HL-60/S4 treated with phorbol 12-myristate 13-acetate at 8.2 ng/mL for 4 days and 3 days (cell line): Measurements from ENCODE around the gene CEP192.
"Not testable (repeated sequence)": the region's sequence is repeated elsewhere in the genome, so short reads cannot be mapped to it uniquely, and the experiment has no call there.

Experiments used
- in situ Hi-C: fragments of 300-500 bp; cut with MboI; formaldehyde crosslinking; loops from 2 replicates; pipeline ENCODE4 v1.15.0; 2022; ENCODE audit warnings: low sequenced_read_pairs

CEP192 gene

GRCh38 chr18:12991821-12992179 is 638 bp downstream of the CEP192 start:
- in situ Hi-C loops, result no loop called here

DNA sequence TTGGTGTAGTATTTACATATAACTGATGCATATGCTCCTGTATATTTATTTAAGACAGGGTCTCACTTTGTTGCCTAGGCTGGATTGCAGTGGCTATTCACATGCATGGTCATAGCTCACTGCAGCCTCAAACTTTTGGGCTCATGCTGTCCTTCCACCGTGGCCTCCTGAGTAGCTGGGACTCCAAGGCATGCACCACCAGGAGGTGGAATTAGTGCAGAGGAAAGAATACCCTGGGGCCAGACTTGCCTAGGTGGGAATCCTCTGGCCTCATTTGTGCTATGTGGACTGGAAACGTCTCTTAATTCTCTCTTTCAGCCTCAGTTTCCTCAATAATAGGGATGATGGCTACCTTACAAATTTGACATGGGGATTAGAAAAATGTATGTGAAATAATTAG is 2.3 kb downstream of the CEP192 start:
- in situ Hi-C loops, result no loop called here

DNA sequence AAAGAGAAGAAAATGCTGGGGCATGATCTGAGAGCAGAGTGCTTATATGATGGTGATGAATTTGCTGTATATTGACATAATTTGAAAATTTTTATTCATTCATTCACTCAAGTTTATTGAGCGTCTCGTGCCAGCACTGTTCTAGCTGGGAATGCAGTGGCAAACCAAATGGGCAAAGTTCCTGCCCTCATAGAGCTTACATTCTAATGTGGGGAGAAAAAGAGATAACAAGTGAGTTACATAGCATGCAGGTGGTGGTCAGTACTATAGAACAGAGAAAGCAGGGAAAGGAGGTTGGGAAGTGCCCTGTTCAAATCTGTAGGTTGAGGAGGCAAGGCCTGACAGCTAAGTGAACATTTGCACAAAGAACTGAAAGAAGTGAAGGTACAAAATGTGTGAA is 4.3 kb downstream of the CEP192 start:
- in situ Hi-C loops, result no loop called here

- in situ Hi-C loops, result no loop called here
Observed at GRCh38 chr18:12995952-12996477, 4.9 kb downstream of the CEP192 start.

DNA sequence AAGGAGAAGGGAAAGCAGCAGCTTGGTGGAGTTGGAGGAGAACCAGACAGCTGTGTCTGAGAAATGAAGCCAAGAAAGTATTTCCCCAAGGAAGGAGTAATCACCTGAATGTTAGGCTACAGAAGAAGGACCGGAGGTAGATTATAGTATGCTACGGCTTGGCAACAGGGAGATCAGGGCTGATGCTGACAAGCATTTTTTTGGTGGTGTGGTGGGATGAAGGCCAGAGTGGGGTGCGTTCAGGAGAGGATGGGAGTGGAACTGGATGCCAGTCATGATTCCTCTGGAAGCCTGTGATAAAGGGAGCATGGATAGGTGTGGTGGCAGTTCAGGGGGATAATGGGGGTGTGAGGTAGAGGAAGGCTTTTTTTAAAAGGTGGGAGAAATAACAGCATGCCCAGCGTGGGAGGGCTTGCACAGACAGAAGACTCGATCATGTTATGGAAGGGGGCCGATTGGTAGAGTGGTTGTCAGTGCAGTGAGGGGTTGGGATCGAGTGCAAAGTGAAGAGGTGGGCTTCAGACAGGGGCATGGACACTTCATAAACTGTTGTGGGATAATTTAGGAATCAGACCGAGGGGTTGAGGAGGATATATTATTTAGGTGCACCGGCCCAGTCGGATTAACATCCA is 5.6 kb downstream of the CEP192 start:
- in situ Hi-C loops, result no loop called here

- in situ Hi-C loops, result not testable (repeated sequence)
Observed at GRCh38 chr18:12997330-12997729, 6.2 kb downstream of the CEP192 start.

DNA sequence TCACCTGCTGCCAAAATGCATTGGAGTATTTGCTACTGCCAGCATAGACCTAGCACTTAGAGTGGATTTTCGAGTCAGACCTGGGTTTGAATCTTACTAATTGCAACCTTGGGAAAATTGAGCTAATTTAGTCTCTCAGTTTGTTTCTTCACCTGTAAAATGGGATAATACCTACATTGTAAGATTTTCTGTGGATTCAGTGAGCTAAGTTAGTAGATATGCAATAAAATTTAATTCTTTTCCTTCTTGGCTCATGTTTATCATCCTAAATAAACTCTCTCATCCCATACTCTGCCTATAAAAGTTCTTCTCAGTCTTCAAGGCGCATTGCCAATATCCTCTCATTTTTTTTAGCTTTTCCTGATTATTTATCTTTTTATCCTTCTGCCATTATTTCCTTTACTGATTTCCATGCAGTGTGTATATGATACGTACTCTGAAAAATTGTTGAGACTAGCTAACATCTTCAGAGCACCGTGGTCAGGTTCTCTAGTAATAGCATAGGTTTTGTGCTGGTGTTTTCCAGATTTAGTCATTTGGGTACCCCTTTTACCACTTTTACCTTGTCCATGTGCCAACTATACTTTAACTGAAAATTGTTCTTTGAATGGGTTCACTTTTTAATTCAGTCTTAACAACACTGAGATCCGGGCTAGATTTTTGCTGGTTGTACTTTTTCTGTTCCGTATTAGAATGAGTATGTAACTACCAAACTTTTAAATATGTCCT is 7.3 kb downstream of the CEP192 start:
- in situ Hi-C loops, result no loop called here

GRCh38 chr18:13003466-13003896 is 12.3 kb downstream of the CEP192 start:
- in situ Hi-C loops, result no loop called here

DNA sequence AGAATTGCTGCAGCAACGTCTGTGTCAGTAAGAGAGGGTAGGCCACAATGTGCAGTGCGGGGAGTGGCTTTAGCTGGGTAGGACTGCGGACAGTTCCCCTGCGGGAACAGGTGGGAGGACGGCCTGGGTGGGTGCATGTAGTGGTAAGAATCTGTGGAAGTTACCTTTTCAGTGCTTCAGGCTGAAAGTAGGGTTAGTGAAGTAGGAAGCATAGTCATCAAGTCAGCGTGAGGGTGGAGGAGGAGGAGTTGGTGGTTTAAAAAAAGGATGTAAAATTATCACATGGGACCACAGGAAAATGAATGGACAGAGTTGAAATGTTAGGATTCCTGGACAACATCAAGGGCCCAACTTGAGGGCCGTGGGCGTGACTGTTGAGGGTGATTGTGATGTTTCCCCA is 13.2 kb downstream of the CEP192 start:
- in situ Hi-C loops, result no loop called here

- in situ Hi-C loops, result no loop called here
Observed at GRCh38 chr18:13005289-13005688, 14.1 kb downstream of the CEP192 start.

GRCh38 chr18:13006531-13007247 is 15.5 kb downstream of the CEP192 start:
- in situ Hi-C loops, result no loop called here

- in situ Hi-C loops, result no loop called here
Observed at GRCh38 chr18:13007248-13007560, 16.0 kb downstream of the CEP192 start.

DNA sequence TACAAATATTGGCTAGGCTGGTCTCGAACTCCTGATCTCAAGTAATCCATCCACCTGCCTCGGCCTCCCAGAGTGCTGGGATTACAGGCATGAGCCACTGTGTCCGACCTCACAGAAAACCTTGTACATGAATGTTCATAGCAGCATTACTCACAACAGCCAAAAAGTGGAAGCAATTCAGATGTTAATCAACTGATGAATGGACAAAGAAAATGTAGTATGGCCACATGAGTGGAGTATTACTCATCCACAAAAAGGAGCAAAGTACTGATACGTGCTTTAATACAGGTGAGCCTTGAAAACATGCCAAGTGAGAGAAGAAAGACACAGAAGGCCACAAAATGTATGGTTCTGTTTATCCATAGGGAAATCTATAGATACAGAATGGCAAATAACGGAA is 20.6 kb downstream of the CEP192 start:
- in situ Hi-C loops, result no loop called here

DNA sequence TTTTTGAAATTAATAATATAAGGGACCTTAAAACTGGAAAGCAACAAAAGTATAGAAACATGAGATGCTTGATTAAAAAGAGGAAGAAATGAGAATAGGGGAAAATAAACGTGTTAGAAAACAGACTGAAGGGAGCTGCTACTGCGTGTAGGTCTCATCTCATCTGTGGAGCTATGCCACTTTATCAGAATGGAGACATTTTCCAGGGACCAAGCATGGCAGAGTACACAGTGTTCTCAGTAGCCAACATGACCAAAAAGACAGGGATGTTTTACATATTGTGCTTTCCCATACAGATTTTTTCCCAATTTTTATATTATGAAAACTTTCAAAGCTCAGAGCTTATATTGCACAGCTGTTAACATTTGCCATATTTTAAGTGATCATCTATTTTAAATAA is 23.1 kb downstream of the CEP192 start:
- in situ Hi-C loops, result no loop called here

DNA sequence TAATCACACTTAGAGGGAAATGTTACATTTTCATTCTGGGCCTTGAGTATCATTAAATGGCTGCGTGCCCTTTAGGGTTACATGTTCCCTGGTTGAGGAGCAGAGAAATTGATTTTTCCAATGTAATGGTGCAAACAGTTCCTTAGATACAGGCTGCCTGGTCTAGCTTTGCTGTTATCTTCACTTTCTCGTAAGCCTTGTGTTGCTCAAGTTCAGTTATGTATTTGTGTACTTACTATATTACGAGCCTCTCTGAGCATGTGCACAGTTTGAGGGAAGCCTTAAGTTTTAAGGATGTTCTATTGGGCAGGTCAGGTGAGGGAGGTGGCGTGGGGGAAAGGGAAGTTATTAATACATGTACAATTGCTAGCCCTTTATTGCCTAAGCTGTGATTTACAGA is 23.7 kb downstream of the CEP192 start:
- in situ Hi-C loops, result no loop called here

GRCh38 chr18:13017247-13017875 is 26.2 kb downstream of the CEP192 start:
- in situ Hi-C loops, result no loop called here

DNA sequence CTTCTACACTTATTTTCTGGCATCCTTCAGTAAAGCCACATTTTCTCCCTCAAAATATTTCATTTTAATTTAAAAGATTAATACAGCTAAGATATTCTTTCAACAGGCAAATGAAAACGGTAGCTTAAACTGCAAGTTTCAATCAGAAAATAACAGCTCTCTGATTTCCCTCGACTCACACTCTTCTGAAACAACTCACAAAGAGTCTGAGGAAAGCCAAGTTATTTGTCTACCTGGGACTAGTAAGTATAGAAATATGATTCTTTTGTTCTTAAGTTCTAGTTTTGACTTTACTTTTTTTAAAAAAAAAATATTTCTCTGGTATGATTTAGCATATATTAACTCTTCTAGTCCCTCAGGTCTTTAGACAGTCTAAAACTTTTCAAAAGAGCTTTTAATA is 27.2 kb downstream of the CEP192 start:
- in situ Hi-C loops, result no loop called here

DNA sequence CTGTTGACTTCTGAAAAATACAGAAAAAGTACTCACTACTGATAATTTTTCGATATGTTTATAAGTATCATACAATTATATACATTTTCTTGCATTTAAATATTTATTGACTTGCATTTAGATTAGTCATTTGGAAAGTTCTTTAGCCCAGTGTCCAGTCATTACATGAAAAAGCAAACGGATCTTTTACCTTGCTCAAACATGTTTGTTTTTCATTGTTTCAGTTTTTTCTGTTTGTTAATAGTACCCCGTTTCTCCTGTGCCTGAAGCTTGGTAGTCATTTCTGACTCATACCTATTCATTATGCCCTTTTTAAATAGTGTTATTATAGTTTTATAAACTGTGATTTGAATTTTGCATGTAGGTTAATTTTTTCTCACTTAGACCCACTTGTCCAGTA is 28.1 kb downstream of the CEP192 start:
- in situ Hi-C loops, result no loop called here

GRCh38 chr18:13022644-13023043 is 31.5 kb downstream of the CEP192 start:
- in situ Hi-C loops, result no loop called here

DNA sequence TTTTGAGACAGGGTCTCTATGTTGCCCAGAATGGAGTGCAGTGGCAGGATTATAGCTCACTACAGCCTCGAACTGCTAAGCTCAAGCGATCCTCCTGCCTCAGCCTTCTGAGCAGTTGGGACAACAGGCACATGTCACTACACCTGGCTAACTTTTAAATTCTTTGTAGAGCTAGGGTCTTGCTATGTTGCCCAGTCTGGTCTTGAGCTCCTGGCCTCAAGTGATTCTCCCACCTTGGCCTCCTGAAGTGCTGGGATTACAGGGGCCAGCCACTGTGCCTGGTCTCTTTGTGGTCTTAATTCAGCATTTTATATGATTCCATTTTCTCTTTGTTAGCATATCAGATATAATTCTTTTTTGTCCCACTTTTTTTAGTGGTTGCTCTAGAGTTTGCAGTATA is 34.1 kb downstream of the CEP192 start:
- in situ Hi-C loops, result no loop called here

- in situ Hi-C loops, result no loop called here
Observed at GRCh38 chr18:13026583-13027270, 35.6 kb downstream of the CEP192 start.
